Endothelial cell of umbilical vein (primary cell): Measurements from ENCODE around the gene LIM2. TPM values are rescaled to one million over a fixed set of nuclear protein-coding genes. Genes with fewer than 3 reads are reported as not detected.
"Not testable (repeated sequence)": the region's sequence is repeated elsewhere in the genome, so short reads cannot be mapped to it uniquely, and the experiment has no call there.

ENCODE experiments used
- BruUV-seq: library from RNA; stranded (reverse); fragments of 400-500 nt; replicated peaks from 2 replicates; lab custom pipeline; 2021; lab: Mats Ljungman, UMichigan
- CTCF ChIA-PET: fragments of 300-600, 350-600 bp; sonication (Branson Sonifier 250); formaldehyde crosslinking; loops from one replicate; lab custom pipeline; 2021; ENCODE audit warnings: antibody characterized with exemption, inconsistent platforms; lab: Charles Lee
- POLR2A ChIA-PET: fragments of 300-600, 350-600 bp; sonication (Branson Sonifier 250); formaldehyde crosslinking; loops from one replicate; lab custom pipeline; 2021; ENCODE audit warnings: antibody characterized with exemption, inconsistent platforms; lab: Charles Lee
- DNase-seq: peaks from one replicate; pipeline ENCODE4 v3.0.0-alpha.2; 2011; ENCODE audit warnings: low read depth, low spot score
- FAIRE-seq: peaks from 2 replicates; lab custom pipeline; 2011; peaks lifted over from hg19 to GRCh38; lab: Jason Lieb, UNC
- H2AFZ ChIP-seq: 2 replicates; pipeline ENCODE4 v1.6.0; 2012; ENCODE audit warnings: low read depth, low read length, control low read depth, inconsistent platforms
- H3K27ac ChIP-seq: 2 replicates; pipeline ENCODE4 v1.5.1; 2011; ENCODE audit warnings: low read depth, mild to moderate bottlenecking, control low read depth, low read length, moderate library complexity; ENCODE audit not compliant: insufficient read depth
- H3K27me3 ChIP-seq, 2 experiments: 2 replicates each; pipeline versions ENCODE4 v1.6.0 to v1.6.1; 2011; ENCODE audit warnings: low read length in 2 of 2, mixed read lengths in 1 of 2; ENCODE audit not compliant: control insufficient read depth in 2 of 2, insufficient read depth in 2 of 2
- H3K36me3 ChIP-seq, 2 experiments: 2 replicates in 1 of 2; 3 replicates in 1 of 2; pipeline ENCODE4 v1.5.1; 2011; ENCODE audit warnings: low read length in 2 of 2, mild to moderate bottlenecking in 1 of 2, moderate library complexity in 1 of 2; ENCODE audit not compliant: control insufficient read depth in 2 of 2, insufficient read depth in 2 of 2; ENCODE audit errors: extremely low read depth in 1 of 2
- H3K4me1 ChIP-seq: 3 replicates; pipeline ENCODE4 v1.5.1; 2011; ENCODE audit warnings: mild to moderate bottlenecking, low read length; ENCODE audit not compliant: control insufficient read depth, insufficient read depth; ENCODE audit errors: extremely low read depth
- H3K4me2 ChIP-seq: 2 replicates; pipeline ENCODE4 v1.6.1; 2011; ENCODE audit warnings: low read length, control low read depth, mixed read lengths; ENCODE audit not compliant: insufficient read depth
- H3K4me3 ChIP-seq, 3 experiments: fragments of 200-600 bp in 1 of 3; sonication (generic), shearing (Covaris generic) in 1 of 3; replicated peaks in 1 of 3; 2 replicates each; pipeline ENCODE4 v1.5.1; 2011 to 2016; ENCODE audit warnings: control low read depth in 3 of 3, low read length in 3 of 3, mild to moderate bottlenecking in 2 of 3, inconsistent platforms in 1 of 3, low read depth in 1 of 3, moderate library complexity in 1 of 3; ENCODE audit not compliant: insufficient read depth in 1 of 3
- H3K79me2 ChIP-seq: 2 replicates; pipeline ENCODE4 v1.6.0; 2012; ENCODE audit warnings: low read length, inconsistent platforms; ENCODE audit not compliant: control insufficient read depth, insufficient read depth
- H3K9ac ChIP-seq: replicated peaks from 2 replicates; pipeline ENCODE3; 2011; ENCODE audit warnings: low read length, control low read depth; ENCODE audit not compliant: insufficient read depth; ENCODE audit errors: extremely low read depth
- H3K9me1 ChIP-seq: replicated peaks from 3 replicates; pipeline ENCODE4 v1.6.0; 2011; ENCODE audit warnings: mild to moderate bottlenecking, low read length; ENCODE audit not compliant: control insufficient read depth, insufficient read depth; ENCODE audit errors: extremely low read depth
- H3K9me3 ChIP-seq: replicated peaks from 2 replicates; pipeline ENCODE4 v1.5.1; 2012; ENCODE audit warnings: low read length, inconsistent platforms; ENCODE audit not compliant: control insufficient read depth, insufficient read depth
- H4K20me1 ChIP-seq: replicated peaks from 2 replicates; pipeline ENCODE3; 2011; ENCODE audit warnings: mild to moderate bottlenecking, low read length; ENCODE audit not compliant: control insufficient read depth, insufficient read depth; ENCODE audit errors: extremely low read depth
- CTCF ChIP-seq, 2 donors: IDR thresholded peaks; 1 replicate in 1 of 2; 2 replicates in 1 of 2; pipeline ENCODE4 v1.5.1; 2011; ENCODE audit warnings: low read length in 2 of 2, mild to moderate bottlenecking in 2 of 2, moderate library complexity in 2 of 2, control low read depth in 1 of 2, inconsistent platforms in 1 of 2, low read depth in 1 of 2; ENCODE audit not compliant: insufficient read depth in 1 of 2; ENCODE audit errors: extremely low read depth in 1 of 2
- EZH2 ChIP-seq: IDR thresholded peaks from 2 replicates; pipeline ENCODE4 v1.6.1; 2012; ENCODE audit warnings: borderline replicate concordance, low read depth, mild to moderate bottlenecking, moderate library complexity, low read length, inconsistent platforms; ENCODE audit not compliant: severe bottlenecking
- FOS ChIP-seq: IDR thresholded peaks from 2 replicates; pipeline ENCODE4 v1.6.1; 2011; ENCODE audit warnings: mild to moderate bottlenecking, low read length, moderate library complexity, borderline replicate concordance; ENCODE audit not compliant: insufficient read depth
- GATA2 ChIP-seq: IDR thresholded peaks from 2 replicates; pipeline ENCODE4 v1.7.0; 2011; ENCODE audit warnings: low read depth, mild to moderate bottlenecking, moderate library complexity, mixed read lengths, low read length; ENCODE audit not compliant: insufficient read length, insufficient read depth
- JUN ChIP-seq: IDR thresholded peaks from 2 replicates; pipeline ENCODE4 v1.6.1; 2011; ENCODE audit warnings: borderline replicate concordance, low read depth; ENCODE audit not compliant: insufficient read length, insufficient read depth
- MAX ChIP-seq: IDR thresholded peaks from 2 replicates; pipeline ENCODE4 v1.6.1; 2011; ENCODE audit not compliant: insufficient read depth, insufficient read length
- MYC ChIP-seq: IDR thresholded peaks from one replicate; pipeline ENCODE4 v1.6.1; 2011; ENCODE audit warnings: mild to moderate bottlenecking, low read depth, low read length
- POLR2A ChIP-seq: IDR thresholded peaks from 2 replicates; pipeline ENCODE4 v1.6.1; 2012; ENCODE audit warnings: low read depth, mild to moderate bottlenecking, control low read depth, low read length
- POLR2AphosphoS5 ChIP-seq: IDR thresholded peaks from 2 replicates; pipeline ENCODE4 v1.6.1; 2012; ENCODE audit warnings: low read depth, mild to moderate bottlenecking, control low read depth, low read length, moderate library complexity; ENCODE audit not compliant: insufficient read depth
- dilution Hi-C: fragments of 300-500 bp; cut with MboI; formaldehyde crosslinking; loops from one replicate; pipeline ENCODE4 v1.15.0; 2019; ENCODE audit warnings: low sequenced_read_pairs; ENCODE audit not compliant: extremely low pct_ligation_motif_present
- intact Hi-C: fragments of 100-400 bp; cut with micrococcal nuclease; formaldehyde crosslinking; loops from one replicate; pipeline ENCODE4 v1.10.0; 2022
- polyA plus RNA-seq, 4 experiments: library from polyadenylated mRNA; depleted of rRNA in 3 of 4; stranded (reverse) in 3 of 4; unstranded in 1 of 4; fragments of >200 nt; gene quantifications; 2 replicates each; pipeline versions ENCODE4 v1.2.1 to v1.2.3, GENCODE V29; 2011 to 2012; ENCODE audit warnings: missing spikeins in 1 of 4
- total RNA-seq: library from RNA; stranded (reverse); gene quantifications from 2 replicates; pipeline ENCODE4 v1.2.3, GENCODE V29; 2021

Gene LIM2
- total and polyA plus RNA-seq, 2 donors (not counting 3 experiments of a cell fraction or from before 2014, with no cell fraction given) = not detected

- H4K20me1 ChIP-seq, FAIRE-seq, H3K9me1 ChIP-seq, H3K9me3 ChIP-seq, H3K36me3 ChIP-seq, H3K79me2 ChIP-seq, H3K27ac ChIP-seq, BruUV-seq, H2AFZ ChIP-seq, H3K4me2 ChIP-seq, intact Hi-C loops, dilution Hi-C loops, DNase-seq, POLR2A ChIA-PET, H3K4me1 ChIP-seq, H3K4me3 ChIP-seq, H3K9ac ChIP-seq, H3K27me3 ChIP-seq: not testable (repeated sequence)
- CTCF ChIA-PET = interaction anchor here (1.1 to 2.4 kb wide), 2 partner anchors 23 to 260 kb away, joined by 6 read pairs; no protein-coding TSS in a partner anchor
These were observed 9.7 kb upstream of the LIM2 start for GRCh38 chr19:51397453-51397852.

- CTCF ChIA-PET = interaction anchor here (0.7 to 2.4 kb wide), 5 partner anchors 9 to 261 kb away, joined by 3 to 6 read pairs (median 4); partner anchors contain the start of gene LIM2
These were observed 8.4 kb upstream of the LIM2 start for GRCh38 chr19:51396175-51396574.

More at GRCh38 chr19:51396175-51396574, 8.4 kb upstream of the LIM2 start:
- DNase-seq (no peak), FAIRE-seq (no peak)
- Histone ChIP-seq H3K4me2 (no peak overlapping the region), H3K36me3 (no peaks in the 10 kb centered on the region), H3K9me1 (no peaks in the 10 kb centered on the region), H3K4me3 (no peak overlapping the region), H3K9ac (no peak overlapping the region), H3K27me3 (no peaks in the 10 kb centered on the region), H2AFZ (no peak overlapping the region), H3K27ac (no peak overlapping the region), H3K9me3 (no peaks in the 10 kb centered on the region), H3K79me2 (no peaks in the 10 kb centered on the region), H4K20me1 (no peaks in the 10 kb centered on the region), H3K4me1 (peaks cover 8% of the 10 kb centered on the region)
- POLR2A ChIA-PET = no interaction called here
- no TSS peak for BruUV-seq
- TF ChIP-seq JUN (no peak), FOS (no peak), EZH2 (no peak), MAX (no peak), CTCF (IDR thresholded peaks at IDR 0.05; ENCODE audit: extremely low read depth in 1 of 2, insufficient read depth in 1 of 2, low read depth in 1 of 2, low read length in 2 of 2) (no peak), POLR2AphosphoS5 (no peak), MYC (no peak), GATA2 (no peak), POLR2A (no peak)
- dilution Hi-C loops = no loop called here
- intact Hi-C loops = no loop called here
